C1 segment of cervical spinal cord (tissue), 14 donors: ENCODE data around the gene GRN.
A peak's percentile ranks its signal among the peaks of the same experiment; 100 is the strongest.

Experiments
- DNase-seq, 14 donors: peaks; one replicate each; lab custom pipeline; 2025; lab: John Stamatoyannopoulos, UW

The GRN gene

GRCh38 chr17:44344939-44345453 is at the start of gene GRN:
Gene GRN, plus strand, starts transcription at chr17:44345302. Its CDS starts 3,863 bp downstream, at chr17:44349165.
- peak; percentile 84 to 99 (median 93) for DNase-seq

- DNase-seq = no peak
Measured at GRCh38 chr17:44297975-44298374, 47.1 kb upstream of the GRN start.

DNA sequence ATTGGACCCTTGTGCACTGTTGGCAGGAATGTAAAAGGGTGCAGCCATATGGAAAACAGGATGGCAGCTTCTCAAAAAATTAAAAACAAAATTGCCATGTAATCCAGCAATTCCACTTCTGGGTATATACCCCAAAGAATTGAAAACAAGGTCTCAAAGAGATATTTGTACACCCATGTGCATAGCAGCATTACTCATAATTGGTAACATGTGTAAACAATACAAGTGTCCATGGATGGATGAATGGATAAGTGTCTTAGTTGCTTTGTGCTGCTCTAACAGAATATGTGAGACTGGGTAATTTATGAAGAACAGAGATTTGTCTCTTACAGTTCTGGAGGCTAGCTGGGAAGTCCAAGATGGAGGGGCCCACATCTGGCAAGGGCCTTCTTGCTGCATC is 40.5 kb upstream of the GRN start:
- no peak for DNase-seq

GRCh38 chr17:44307387-44308186 is 37.5 kb upstream of the GRN start:
- DNase-seq = peak in 13 of 14 donors; percentile 41 to 89 (median 76)

DNA sequence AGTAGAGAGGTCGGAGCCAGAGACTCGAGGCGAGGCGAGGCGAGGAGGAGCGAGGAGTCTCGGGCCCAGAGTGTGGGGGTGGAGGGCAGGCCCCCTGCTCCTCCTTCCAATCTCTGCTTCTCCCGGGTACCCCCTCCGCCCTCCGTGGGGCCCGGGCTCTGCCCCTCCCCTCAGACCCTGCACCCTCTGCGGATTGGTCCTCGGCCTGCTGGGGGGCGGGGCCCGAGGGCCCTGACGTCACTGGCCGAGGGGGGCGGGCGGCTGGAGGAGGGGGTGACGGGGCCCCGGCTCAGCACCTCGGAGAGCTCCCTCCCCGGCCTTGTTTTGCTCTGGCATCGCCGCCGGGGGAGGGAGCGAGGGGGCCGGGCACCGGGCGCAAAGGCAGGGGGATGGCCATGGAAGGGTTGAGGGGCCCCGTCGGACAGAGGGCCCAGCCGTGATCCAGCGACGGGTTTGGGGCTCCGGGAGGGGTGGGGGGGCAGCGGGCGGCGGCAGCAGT is 36.7 kb upstream of the GRN start, which contains the start of gene RUNDC3A:
Gene RUNDC3A (plus strand): TSS at position 282 of the 499 bp plus-strand sequence. CDS start 232 bp downstream, outside the sequence.
- peak; percentile 43 to 95 (median 90) for DNase-seq

DNA sequence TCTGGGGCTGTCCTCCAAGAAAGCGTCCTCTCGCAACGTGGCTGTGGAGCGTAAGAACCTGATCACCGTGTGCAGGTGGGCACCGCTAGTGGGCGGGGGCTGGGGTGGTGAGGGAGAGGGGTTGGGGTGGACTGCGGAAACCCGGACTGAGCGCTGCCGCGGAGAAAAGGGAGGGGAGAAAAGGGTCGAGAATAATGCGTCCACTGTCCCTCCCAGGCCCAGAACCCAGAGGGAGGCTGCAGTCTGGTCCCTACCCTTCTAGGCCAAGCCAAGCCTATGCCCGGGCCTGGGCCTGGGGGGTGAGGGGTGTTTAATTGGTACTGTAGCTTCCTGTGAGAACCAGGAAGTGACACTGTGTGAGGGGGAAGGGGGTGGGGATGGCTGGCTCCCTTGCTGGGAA is 36.2 kb upstream of the GRN start:
- peak in 8 of 14 donors; percentile 32 to 72 (median 60) for DNase-seq

GRCh38 chr17:44309472-44309871 is 35.6 kb upstream of the GRN start:
- no peak for DNase-seq

DNA sequence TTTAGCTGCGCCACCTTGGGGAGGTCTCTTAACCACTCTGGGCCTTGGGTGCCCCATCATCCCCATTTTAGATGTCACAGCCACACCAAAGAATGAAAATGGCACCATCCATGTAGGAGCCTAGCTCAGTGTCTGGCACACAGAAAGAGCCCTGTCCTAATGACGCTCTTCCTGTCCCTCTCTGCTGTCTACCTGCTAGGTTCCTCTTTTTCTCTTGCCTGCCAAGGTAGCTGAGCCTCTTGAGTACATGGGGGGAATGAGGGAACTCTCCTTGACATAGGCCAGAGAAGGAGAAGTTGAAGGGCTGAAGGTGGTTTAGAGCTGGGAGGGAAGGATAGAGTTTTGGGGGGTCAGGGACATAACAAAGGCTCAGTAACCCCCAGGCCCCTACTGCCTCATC is 34.9 kb upstream of the GRN start:
- DNase-seq = peak in 1 of 14 donors; percentile 61

DNA sequence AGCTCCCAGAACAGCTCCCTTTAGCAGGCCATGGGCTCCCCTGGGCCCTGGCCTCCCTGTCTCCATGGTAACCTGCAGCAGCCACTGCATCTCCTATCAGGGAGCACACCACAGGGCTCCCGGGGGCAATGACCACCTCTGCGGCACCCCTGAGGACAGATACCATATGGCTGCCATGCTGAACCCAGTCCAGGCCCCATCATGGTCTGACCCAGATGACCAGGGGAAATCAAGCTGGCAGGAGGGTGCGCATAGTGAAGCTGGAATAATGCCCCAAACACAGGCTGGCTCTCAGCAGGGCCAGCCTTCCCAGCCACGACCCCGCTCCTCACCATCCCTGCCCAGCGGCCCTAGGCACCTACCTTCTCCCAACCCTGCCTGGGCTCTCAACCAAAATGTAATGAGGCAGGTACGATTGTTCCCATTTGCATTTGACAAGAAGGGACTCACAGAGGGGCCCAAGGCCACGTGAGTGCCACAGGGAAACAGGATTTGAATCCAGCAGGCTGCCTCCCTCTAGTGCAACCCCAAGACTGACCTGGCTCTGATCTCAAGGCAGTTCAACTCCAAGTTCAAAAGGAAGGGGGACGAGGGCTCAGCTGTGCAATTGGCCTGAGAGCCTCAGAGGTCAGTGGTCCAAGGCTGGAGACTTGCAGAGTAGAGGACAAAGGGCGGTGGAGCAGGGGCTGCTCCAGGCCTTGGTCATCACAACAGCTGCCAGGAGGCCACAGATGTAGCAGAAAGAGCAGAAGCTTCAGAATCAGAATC is 34.3 kb upstream of the GRN start:
- peak in 1 of 14 donors; percentile 72 for DNase-seq

- DNase-seq = no peak
Measured at GRCh38 chr17:44311562-44312181, 33.4 kb upstream of the GRN start.

DNA sequence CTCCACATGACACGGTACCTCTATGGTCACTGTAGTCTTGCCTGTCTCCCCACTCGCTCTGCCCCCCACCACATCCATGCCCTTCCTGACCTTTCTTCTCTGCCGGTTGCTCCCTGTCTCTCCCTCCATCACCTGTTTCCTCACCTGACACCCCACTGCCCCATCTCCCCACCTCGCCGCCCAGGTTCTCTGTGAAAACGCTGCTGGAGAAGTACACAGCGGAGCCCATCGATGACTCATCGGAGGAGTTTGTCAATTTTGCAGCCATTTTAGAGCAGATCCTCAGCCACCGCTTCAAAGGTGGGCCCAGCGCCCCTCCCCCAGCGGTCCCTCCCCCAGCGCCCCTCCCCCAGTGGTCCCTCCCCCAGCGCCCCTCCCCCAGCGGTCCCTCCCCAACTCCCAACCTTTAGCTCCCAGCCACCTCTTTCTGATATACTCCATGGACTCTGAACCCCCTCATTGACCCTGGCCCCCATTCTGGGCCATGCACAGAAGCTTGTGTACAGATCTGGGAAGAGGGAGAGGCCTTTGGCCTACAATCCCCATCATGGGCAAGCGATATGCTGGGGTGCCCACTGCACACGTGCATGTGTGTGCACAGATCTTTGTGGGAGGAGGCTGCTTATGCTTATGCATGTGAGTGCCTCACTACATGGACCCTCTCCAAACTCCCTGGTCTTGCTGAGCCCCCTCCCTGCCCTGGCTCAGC is 32.6 kb upstream of the GRN start:
- DNase-seq = no peak

GRCh38 chr17:44314031-44314430 is 31.1 kb upstream of the GRN start:
- no peak for DNase-seq

DNA sequence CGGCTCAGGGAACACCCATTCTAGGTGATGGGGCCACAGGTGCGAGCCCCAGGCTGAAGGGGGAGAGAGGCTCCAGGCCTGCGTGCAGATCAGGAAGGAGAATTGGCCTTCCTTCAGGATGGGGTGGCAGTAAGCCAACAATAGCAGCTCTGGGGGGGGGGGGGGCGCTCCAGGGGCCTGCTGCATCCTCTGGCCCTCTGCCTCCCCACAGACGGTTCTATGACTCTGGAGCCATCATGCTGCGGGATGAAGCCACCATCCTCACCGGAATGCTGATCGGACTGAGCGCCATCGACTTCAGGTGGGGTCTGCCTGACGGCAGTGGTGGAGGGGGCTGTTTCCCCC is 30.6 kb upstream of the GRN start:
- DNase-seq = no peak

DNA sequence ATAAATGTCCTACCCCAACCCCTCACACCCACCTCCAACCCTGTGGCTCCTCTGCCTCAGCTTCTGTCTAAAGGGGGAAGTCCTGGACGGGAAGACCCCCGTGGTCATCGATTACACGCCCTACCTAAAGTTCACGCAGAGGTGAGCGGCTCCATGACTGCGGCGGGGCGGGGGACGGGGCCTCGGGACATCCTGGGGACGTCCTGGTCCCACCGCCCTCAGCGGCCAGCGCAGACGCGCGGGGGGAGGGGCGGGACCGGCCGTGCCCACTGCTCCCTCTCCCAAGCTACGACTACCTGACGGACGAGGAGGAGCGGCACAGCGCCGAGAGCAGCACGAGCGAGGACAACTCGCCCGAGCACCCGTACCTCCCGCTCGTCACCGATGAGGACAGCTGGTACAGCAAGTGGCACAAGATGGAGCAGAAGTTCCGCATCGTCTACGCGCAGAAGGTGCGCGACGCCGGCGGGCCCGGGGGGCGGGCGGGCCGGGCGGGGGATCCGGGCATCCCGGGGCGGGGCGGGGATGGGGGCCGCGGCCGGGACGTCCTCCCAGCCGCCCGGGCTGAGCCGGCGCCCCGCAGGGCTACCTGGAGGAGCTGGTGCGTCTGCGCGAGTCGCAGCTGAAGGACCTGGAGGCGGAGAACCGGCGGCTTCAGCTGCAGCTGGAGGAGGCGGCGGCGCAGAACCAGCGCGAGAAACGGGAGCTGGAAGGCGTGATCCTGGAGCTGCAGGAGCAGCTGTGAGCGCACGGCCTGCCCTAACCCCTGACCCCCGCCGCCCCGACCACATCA is 30.0 kb upstream of the GRN start:
- peak in 1 of 14 donors; percentile 32 for DNase-seq

DNA sequence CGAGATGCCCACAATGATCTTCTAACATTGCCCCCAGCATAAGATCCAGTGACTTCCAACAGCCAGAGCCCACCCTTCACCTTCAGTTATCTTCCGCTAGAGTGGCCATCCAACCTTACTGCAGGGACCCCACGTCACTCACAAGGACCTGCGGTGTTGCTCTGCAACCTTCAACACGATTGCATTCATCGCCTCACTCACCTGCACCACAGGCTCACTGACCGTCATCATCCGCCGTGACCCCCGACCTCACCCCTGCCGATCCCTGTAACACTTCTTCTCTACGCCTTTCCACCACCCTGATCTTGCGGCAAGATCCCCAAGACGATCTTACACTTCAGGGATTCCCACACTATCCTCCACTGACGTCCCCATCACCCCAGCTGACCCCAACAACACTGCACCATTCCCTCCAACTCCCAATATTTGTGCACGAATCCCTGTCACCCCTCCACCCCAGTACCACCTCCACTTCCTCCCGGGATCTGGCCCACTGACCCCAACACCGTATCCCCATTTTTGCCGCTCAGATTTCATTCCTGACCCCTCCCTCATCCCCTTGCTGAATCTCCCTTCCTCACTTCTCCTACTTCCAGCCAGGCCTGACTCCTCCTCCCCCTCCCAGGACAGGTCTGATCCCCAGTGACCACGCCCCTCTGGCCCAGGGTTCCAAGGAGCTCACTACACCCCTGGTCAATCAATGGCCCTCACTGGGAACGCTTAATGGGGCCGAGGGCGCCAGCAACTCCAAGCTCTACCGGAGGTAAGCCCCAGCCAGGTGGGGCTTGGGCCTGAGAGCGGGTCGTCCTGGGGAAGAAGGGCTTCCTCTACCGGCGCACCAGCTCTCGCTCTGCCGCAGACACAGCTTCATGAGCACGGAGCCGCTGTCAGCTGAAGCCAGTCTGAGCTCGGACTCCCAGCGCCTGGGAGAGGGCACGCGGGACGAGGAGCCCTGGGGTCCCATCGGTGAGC is 29.1 kb upstream of the GRN start:
- no peak for DNase-seq

GRCh38 chr17:44317545-44317944 is 27.6 kb upstream of the GRN start:
- no peak for DNase-seq

DNA sequence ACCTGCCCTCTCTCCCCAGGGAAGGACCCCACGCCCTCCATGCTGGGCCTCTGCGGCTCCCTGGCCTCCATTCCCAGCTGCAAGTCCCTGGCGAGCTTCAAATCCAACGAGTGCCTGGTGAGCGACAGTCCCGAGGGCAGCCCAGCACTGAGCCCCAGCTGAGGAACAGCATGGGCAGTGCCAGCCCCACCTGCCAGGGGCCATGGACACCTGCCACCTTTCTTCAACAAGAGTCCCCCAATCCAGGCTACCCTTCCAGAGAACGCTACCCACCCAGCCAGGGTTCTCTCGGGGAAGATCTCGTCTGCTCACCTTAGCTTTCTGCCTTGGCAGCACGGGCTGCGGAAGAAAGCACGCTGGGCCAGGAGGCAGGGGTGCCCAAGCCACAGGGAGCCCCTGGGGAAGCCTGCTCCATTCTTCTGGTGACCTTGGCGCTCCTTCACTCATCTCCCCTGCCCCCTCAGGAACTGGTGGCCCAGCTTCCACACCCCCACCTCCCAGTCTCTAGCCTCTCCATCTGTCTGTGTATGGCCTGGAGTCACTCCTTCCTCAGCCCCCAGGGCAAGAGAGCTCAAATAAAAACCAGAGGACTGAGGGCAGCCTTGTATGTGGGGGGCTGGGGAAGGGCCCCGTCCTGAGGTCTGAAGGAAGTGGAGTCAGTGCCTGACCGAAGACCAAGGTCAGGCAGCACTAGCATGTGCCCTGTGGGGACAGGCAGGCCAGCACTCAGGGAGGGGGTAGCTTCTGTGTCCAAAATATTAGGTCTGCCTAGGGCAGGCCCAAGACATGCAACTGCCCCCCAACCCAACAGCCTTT is 26.8 kb upstream of the GRN start:
- DNase-seq = no peak

GRCh38 chr17:44320066-44320465 is 25.0 kb upstream of the GRN start:
- no peak for DNase-seq
